Stimulated activated naive B cell treated with anti-CD40 and anti-IgM and Interleukin-4, amounts not matched to agents 10 μg/mL and 1 μg/mL and 100 μg/mL, for 72 hours (primary cell): Measurements from ENCODE around the gene GZMB.
A peak's percentile ranks its signal among the peaks of the same experiment; 100 is the strongest.
"Not testable (repeated sequence)": the region's sequence is repeated elsewhere in the genome, so short reads cannot be mapped to it uniquely, and the experiment has no call there.

Experiments used
- ATAC-seq, 2 donors: fragments of 150-1000 bp; cut with Tn5 transposase; replicated peaks; 2 replicates each; pipeline ENCODE4 v1.10.0; 2021; ENCODE audit warnings: moderate library complexity in 1 of 2
- DNase-seq: peaks from one replicate; pipeline ENCODE4 v3.0.0; 2021
- H3K27ac Mint-ChIP-seq: one replicate; pipeline ENCODE4 v1.8.0; 2022; ENCODE audit warnings: mild to moderate bottlenecking, mixed read lengths
- H3K27me3 Mint-ChIP-seq, 2 donors: one replicate each; pipeline ENCODE4 v1.8.0; 2022; ENCODE audit warnings: mixed read lengths in 2 of 2
- H3K36me3 Mint-ChIP-seq, 2 donors: one replicate each; pipeline ENCODE4 v1.8.0; 2022; ENCODE audit warnings: mixed read lengths in 2 of 2, mild to moderate bottlenecking in 1 of 2
- H3K4me1 Mint-ChIP-seq, 2 donors: one replicate each; pipeline ENCODE4 v1.8.0; 2022; ENCODE audit warnings: mixed read lengths in 2 of 2, mild to moderate bottlenecking in 1 of 2
- H3K4me3 Mint-ChIP-seq, 2 donors: one replicate each; pipeline ENCODE4 v1.8.0; 2022; ENCODE audit warnings: mild to moderate bottlenecking in 2 of 2, mixed read lengths in 2 of 2, moderate library complexity in 1 of 2
- H3K9me3 Mint-ChIP-seq, 2 donors: one replicate each; pipeline ENCODE4 v1.8.0; 2022; ENCODE audit warnings: mixed read lengths in 2 of 2, mild to moderate bottlenecking in 1 of 2

GZMB gene

GRCh38 chr14:24612196-24612595 is 21.8 kb downstream of the GZMB start:
- H3K4me3 Mint-ChIP-seq = no peak overlapping the region
- H3K4me1 Mint-ChIP-seq = peaks cover 27 to 43% of the 10 kb centered on the region in 2 donors
- H3K9me3 Mint-ChIP-seq = peaks cover 0 to 3% of the 10 kb centered on the region in 2 donors
- no peak overlapping the region for H3K27ac Mint-ChIP-seq
- DNase-seq (no peak), ATAC-seq (no peak)
- H3K36me3 Mint-ChIP-seq = peaks cover 3 to 5% of the 10 kb centered on the region in 2 donors
- no peaks in the 10 kb centered on the region for H3K27me3 Mint-ChIP-seq

GRCh38 chr14:24609655-24610344 is 24.2 kb downstream of the GZMB start, which contains the start of gene GZMH:
GZMH (minus strand) TSS chr14:24609685; CDS start chr14:24609613, 72 bp downstream.
- no peaks in the 10 kb centered on the region for H3K27me3 Mint-ChIP-seq
- H3K4me3 Mint-ChIP-seq = no peak within 1 kb of the TSS
- peaks cover 36 to 63% of the 10 kb centered on the region in 2 donors for H3K4me1 Mint-ChIP-seq
- H3K9me3 Mint-ChIP-seq = peaks cover 0 to 3% of the 10 kb centered on the region in 2 donors
- DNase-seq (no peak), ATAC-seq (no peak)
- H3K27ac Mint-ChIP-seq = peak within 1 kb of the TSS; percentile 34
- H3K36me3 Mint-ChIP-seq = peaks cover 3 to 5% of the 10 kb centered on the region in 2 donors

- no peak overlapping the region for H3K4me3 Mint-ChIP-seq
- H3K4me1 Mint-ChIP-seq = peaks cover 31 to 52% of the 10 kb centered on the region in 2 donors
- H3K36me3 Mint-ChIP-seq = peaks cover 3 to 4% of the 10 kb centered on the region in 2 donors
- ATAC-seq = peak; percentile 47 to 51
- peak overlapping the region; percentile 56 for H3K27ac Mint-ChIP-seq
- peaks cover 0 to 3% of the 10 kb centered on the region in 2 donors for H3K9me3 Mint-ChIP-seq
- DNase-seq = no peak
- H3K27me3 Mint-ChIP-seq = peaks cover 0 to 6% of the 10 kb centered on the region in 2 donors
Measured at GRCh38 chr14:24607635-24608514, 26.1 kb downstream of the GZMB start.

- peak overlapping the region; percentile 56 for H3K27ac Mint-ChIP-seq
- no peaks in the 10 kb centered on the region for H3K36me3 Mint-ChIP-seq
- H3K4me3 Mint-ChIP-seq = no peak overlapping the region
- H3K9me3 Mint-ChIP-seq = no peaks in the 10 kb centered on the region
- H3K27me3 Mint-ChIP-seq = peaks cover 0 to 7% of the 10 kb centered on the region in 2 donors
- ATAC-seq (peak; percentile 31 to 37), DNase-seq (no peak)
- peaks cover 24 to 44% of the 10 kb centered on the region in 2 donors for H3K4me1 Mint-ChIP-seq
Measured at GRCh38 chr14:24607081-24607480, 26.9 kb downstream of the GZMB start.

GRCh38 chr14:24606297-24606696 is 27.7 kb downstream of the GZMB start:
- Mint-ChIP-seq H3K9me3 (no peaks in the 10 kb centered on the region), H3K4me1 (peaks cover 22 to 43% of the 10 kb centered on the region in 2 donors), H3K27ac (peak overlapping the region; percentile 9), H3K27me3 (peaks cover 3 to 11% of the 10 kb centered on the region in 2 donors), H3K36me3 (no peaks in the 10 kb centered on the region), H3K4me3 (no peak overlapping the region)
- DNase-seq = no peak
- ATAC-seq = no peak

- ATAC-seq = peak; percentile 92 to 93
- H3K9me3 Mint-ChIP-seq = no peaks in the 10 kb centered on the region
- H3K4me1 Mint-ChIP-seq = peaks cover 22 to 43% of the 10 kb centered on the region in 2 donors
- H3K36me3 Mint-ChIP-seq = no peaks in the 10 kb centered on the region
- H3K27me3 Mint-ChIP-seq = peaks cover 8 to 16% of the 10 kb centered on the region in 2 donors
- DNase-seq = peak; percentile 56
- no peak overlapping the region for H3K4me3 Mint-ChIP-seq
- H3K27ac Mint-ChIP-seq = peak overlapping the region; percentile 84
Measured at GRCh38 chr14:24605435-24606190, 28.4 kb downstream of the GZMB start.

GRCh38 chr14:24597403-24597802 is 36.6 kb downstream of the GZMB start:
- DNase-seq (no peak), ATAC-seq (no peak)
- no peak overlapping the region for H3K4me3 Mint-ChIP-seq
- H3K4me1 Mint-ChIP-seq = no peaks in the 10 kb centered on the region
- H3K27ac Mint-ChIP-seq = peak overlapping the region; percentile 68
- H3K36me3 Mint-ChIP-seq = peaks cover 10 to 22% of the 10 kb centered on the region in 2 donors
- peaks cover 51 to 68% of the 10 kb centered on the region in 2 donors for H3K27me3 Mint-ChIP-seq
- peaks cover 27 to 43% of the 10 kb centered on the region in 2 donors for H3K9me3 Mint-ChIP-seq

- ATAC-seq (no peak), DNase-seq (no peak)
- Mint-ChIP-seq H3K36me3 (peaks cover 10 to 22% of the 10 kb centered on the region in 2 donors), H3K4me1 (no peaks in the 10 kb centered on the region), H3K4me3 (no peak overlapping the region), H3K9me3 (peaks cover 28 to 43% of the 10 kb centered on the region in 2 donors), H3K27ac (no peak overlapping the region), H3K27me3 (peaks cover 48 to 71% of the 10 kb centered on the region in 2 donors)
Measured at GRCh38 chr14:24595073-24595808, 38.7 kb downstream of the GZMB start.

GRCh38 chr14:24591004-24591403 is 43.0 kb downstream of the GZMB start:
- Mint-ChIP-seq H3K9me3 (peaks cover 24 to 31% of the 10 kb centered on the region in 2 donors), H3K36me3 (peaks cover 6 to 12% of the 10 kb centered on the region in 2 donors), H3K27me3 (peaks cover 39 to 63% of the 10 kb centered on the region in 2 donors)
- H3K4me3 Mint-ChIP-seq, H3K27ac Mint-ChIP-seq, ATAC-seq, H3K4me1 Mint-ChIP-seq, DNase-seq: not testable (repeated sequence)

- not testable (repeated sequence) for H3K36me3 Mint-ChIP-seq, ATAC-seq, H3K27ac Mint-ChIP-seq, H3K4me1 Mint-ChIP-seq, H3K4me3 Mint-ChIP-seq, DNase-seq
- Mint-ChIP-seq H3K27me3 (peaks cover 12 to 24% of the 10 kb centered on the region in 2 donors), H3K9me3 (peaks cover 13 to 18% of the 10 kb centered on the region in 2 donors)
Measured at GRCh38 chr14:24584402-24584801, 49.6 kb downstream of the GZMB start.
